K562 (cell line): Measurements from ENCODE around the gene GOLGB1. TPM values are rescaled to one million over a fixed set of nuclear protein-coding genes. Genes with fewer than 3 reads are reported as not detected.

Experiments
- ATAC-seq: fragments of 200-7000 bp; cut with Tn5 transposase; 3 replicates; pipeline ENCODE4 v1.9.1; 2020; ENCODE audit warnings: moderate library complexity
- BruUV-seq: library from RNA; stranded (reverse); fragments of 400-500 nt; replicated peaks from 2 replicates; lab custom pipeline; 2021; lab: Mats Ljungman, UMichigan
- CTCF ChIA-PET: fragments of 300-600 bp; formaldehyde crosslinking; extraction: SDS; loops from one replicate; lab custom pipeline; 2021; ENCODE audit warnings: low intra/inter-chr PET ratio; lab: Yijun Ruan, JAX
- POLR2A ChIA-PET: fragments of 300-600, 350-650 bp; sonication (Branson Sonifier 250); formaldehyde crosslinking; extraction: SDS; loops from one replicate; lab custom pipeline; 2021; ENCODE audit warnings: antibody characterized with exemption, inconsistent platforms; lab: Yijun Ruan, JAX
- DNase-seq, 4 experiments: peaks; one replicate each; pipeline versions ENCODE4 v3.0.0 to v3.0.0-alpha.2; 2011 to 2018; ENCODE audit warnings: low spot score in 3 of 4, mixed read lengths in 3 of 4; ENCODE audit errors: extremely low read depth in 1 of 4
- FAIRE-seq: peaks from 2 replicates; lab custom pipeline; 2011; peaks lifted over from hg19 to GRCh38; lab: Jason Lieb, UNC
- H2AFZ ChIP-seq: 2 replicates; pipeline ENCODE4 v1.6.0; 2011; ENCODE audit warnings: low read depth, low read length, control low read depth, inconsistent platforms
- H3K27ac ChIP-seq: fragments of 200-600 bp; 3 replicates; pipeline ENCODE4 v1.8.0; 2011; ENCODE audit warnings: low read depth, mild to moderate bottlenecking, control low read depth, inconsistent platforms, low read length, moderate library complexity, mixed read lengths; ENCODE audit errors: extremely low read depth
- H3K27me3 ChIP-seq, 2 experiments: fragments of 300-600 bp in 1 of 2; 2 replicates in 1 of 2; 3 replicates in 1 of 2; pipeline versions ENCODE4 v1.6.0 to v1.8.0; 2011; ENCODE audit warnings: inconsistent platforms in 2 of 2, low read length in 2 of 2, mild to moderate bottlenecking in 1 of 2, mixed read lengths in 1 of 2, moderate library complexity in 1 of 2; ENCODE audit not compliant: control insufficient read depth in 2 of 2, insufficient read depth in 2 of 2
- H3K36me3 ChIP-seq: fragments of 300-600 bp; 3 replicates; pipeline ENCODE4 v1.8.0; 2011; ENCODE audit warnings: mild to moderate bottlenecking, low read length, inconsistent platforms; ENCODE audit not compliant: control insufficient read depth, insufficient read depth
- H3K4me1 ChIP-seq, 2 experiments: fragments of 200-600 bp in 1 of 2; replicated peaks in 1 of 2; 2 replicates in 1 of 2; 3 replicates in 1 of 2; pipeline versions ENCODE4 v1.5.1 to v1.8.0; 2011; ENCODE audit warnings: inconsistent platforms in 2 of 2, low read length in 2 of 2, mild to moderate bottlenecking in 1 of 2, mixed read lengths in 1 of 2, moderate library complexity in 1 of 2; ENCODE audit not compliant: control insufficient read depth in 2 of 2, insufficient read depth in 2 of 2
- H3K4me2 ChIP-seq: 2 replicates; pipeline ENCODE4 v1.6.1; 2011; ENCODE audit warnings: low read length, control low read depth, inconsistent platforms, mixed read lengths; ENCODE audit not compliant: insufficient read depth
- H3K4me3 ChIP-seq: fragments of 200-600 bp; sonication (generic), shearing (Covaris generic); 2 replicates; pipeline ENCODE4 v1.5.1; 2016; ENCODE audit warnings: control low read depth, inconsistent platforms
- H3K79me2 ChIP-seq: fragments of 200-600 bp; 3 replicates; pipeline ENCODE4 v1.8.0; 2011; ENCODE audit warnings: low read length, inconsistent platforms; ENCODE audit not compliant: control insufficient read depth, insufficient read depth
- H3K9ac ChIP-seq, 2 experiments: 2 replicates each; pipeline versions ENCODE4 v1.6.0 to v1.6.1; 2011; ENCODE audit warnings: low read depth in 2 of 2, low read length in 2 of 2, control low read depth in 1 of 2, inconsistent platforms in 1 of 2, mild to moderate bottlenecking in 1 of 2, mixed read lengths in 1 of 2; ENCODE audit not compliant: insufficient read depth in 1 of 2
- H3K9me1 ChIP-seq: one replicate; pipeline ENCODE4 v1.6.0; 2011; ENCODE audit warnings: inconsistent platforms, mild to moderate bottlenecking, low read length, moderate library complexity; ENCODE audit not compliant: control insufficient read depth, insufficient read depth
- H3K9me3 ChIP-seq: replicated peaks from 2 replicates; pipeline ENCODE4 v1.5.1; 2011; ENCODE audit warnings: low read depth, low read length, inconsistent platforms; ENCODE audit not compliant: control insufficient read depth, insufficient read depth
- H4K20me1 ChIP-seq: replicated peaks from 2 replicates; pipeline ENCODE4 v1.6.1; 2011; ENCODE audit warnings: low read length, inconsistent platforms, mixed read lengths; ENCODE audit not compliant: control insufficient read depth, insufficient read depth
- GTF2E2 ChIP-seq: fragments of 200-800 bp; sonication (Bioruptor generic); IDR thresholded peaks from 2 replicates; pipeline ENCODE4 v1.6.1; 2016; ENCODE audit warnings: missing genetic modification characterization, missing compliant biosample characterization
- MBD2 ChIP-seq: sonication (generic); IDR thresholded peaks from 2 replicates; pipeline ENCODE4 v1.6.1; 2016; ENCODE audit warnings: low read depth, borderline replicate concordance
- RBFOX2 ChIP-seq: fragments of 200-400 bp; formaldehyde crosslinking; IDR thresholded peaks from 2 replicates; pipeline ENCODE4 v1.6.1; 2017; ENCODE audit warnings: low read depth, mild to moderate bottlenecking, low read length, moderate library complexity
- SAFB2 ChIP-seq: fragments of 200-400 bp; formaldehyde crosslinking; IDR thresholded peaks from 2 replicates; pipeline ENCODE4 v1.6.1; 2018; ENCODE audit warnings: borderline replicate concordance, low read length, low read depth, moderate library complexity; ENCODE audit not compliant: severe bottlenecking
- THRAP3 ChIP-seq: fragments of 450-650 bp; IDR thresholded peaks from 2 replicates; pipeline ENCODE4 v1.6.1; 2016; ENCODE audit warnings: mild to moderate bottlenecking, inconsistent platforms, borderline replicate concordance
- ZNF12 ChIP-seq: sonication (generic); formaldehyde crosslinking; IDR thresholded peaks from 2 replicates; pipeline ENCODE4 v1.4.0; 2020; ENCODE audit warnings: mild to moderate bottlenecking, missing genetic modification reagents
- WGBS: fragments of 100-300 bp; shearing (Covaris generic); methylation state at CpG from one replicate; pipeline ENCODE4 v1.1.6; 2016; ENCODE audit warnings: low coverage, mixed read lengths; ENCODE audit not compliant: insufficient coverage; ENCODE audit errors: missing lambda C conversion rate; 5-methylcytosine and 5-hydroxymethylcytosine counted together
- in situ Hi-C: fragments of 300-500 bp; cut with MboI; formaldehyde crosslinking; loops from 4 replicates; pipeline ENCODE4 v1.15.0; 2018; ENCODE audit warnings: inconsistent platforms, mixed read lengths
- intact Hi-C: fragments of 100-400 bp; cut with micrococcal nuclease; formaldehyde crosslinking; loops from 2 replicates; pipeline ENCODE4 v1.14.2; 2022
- polyA plus RNA-seq, 8 experiments: library from polyadenylated mRNA; depleted of rRNA in 4 of 8; stranded (reverse) in 5 of 8; unstranded in 3 of 8; fragments of >200 nt; fragmentation: Nextera tagmentation in 2 of 8; fragmentation: Illumina TruSeq in 1 of 8; extraction: Ambion mirVana in 2 of 8; extraction: Trizol in 1 of 8; gene quantifications; 2 replicates each; pipeline versions ENCODE4 v1.2.1 to v1.2.3, GENCODE V29; 2011 to 2014; ENCODE audit warnings: inconsistent platforms in 1 of 8, missing spikeins in 1 of 8
- total RNA-seq, 7 experiments: library from RNA; depleted of rRNA in 6 of 7; stranded (reverse); fragments of >200 nt in 6 of 7; fragmentation: Illumina TruSeq in 2 of 7; extraction: Trizol in 2 of 7; gene quantifications; 2 replicates each; pipeline versions ENCODE4 v1.2.1 to v1.2.3, GENCODE V29; 2011 to 2021; ENCODE audit warnings: low replicate concordance in 1 of 7
- TF ChIP-seq, protein P1 (sequence below): sonication (generic); formaldehyde crosslinking; IDR thresholded peaks from 2 replicates; pipeline ENCODE4 v1.8.0; 2022; ENCODE audit warnings: mild to moderate bottlenecking, missing genetic modification reagents

The GOLGB1 gene
- total and polyA plus RNA-seq, 9 of the 15 experiments (the other 6 are each of a cell fraction or from before 2014, with no cell fraction given): 4.0 to 16.3 (median 9.7) TPM

- TF ChIP-seq ZNF12 (no peak), GTF2E2 (tag) (peak; percentile 40; the same call in 1 of the 2 replicates), THRAP3 (no peak)
Measured at GRCh38 chr3:121748680-121749275, 763 bp downstream of the GOLGB1 start (continued).

DNA sequence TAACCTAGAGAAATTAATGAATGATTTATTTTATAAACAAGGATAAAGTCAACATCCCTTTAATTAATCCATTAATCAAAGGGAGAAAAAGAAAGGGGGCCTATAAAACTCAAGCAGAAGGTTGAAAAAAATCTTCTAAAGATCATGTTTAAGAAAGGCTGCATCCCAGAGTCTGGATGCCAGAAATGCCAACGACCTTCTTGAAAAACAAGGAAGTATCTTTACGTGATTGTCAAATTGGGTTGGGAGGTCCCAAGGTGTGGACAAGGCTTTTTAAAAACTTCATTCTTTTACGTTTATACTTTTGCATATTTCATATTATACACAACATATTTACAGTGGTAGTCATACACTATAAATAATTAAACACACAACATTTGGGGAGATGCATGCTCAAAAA is 1.6 kb downstream of the GOLGB1 start:
- H3K79me2 ChIP-seq: peaks cover 44% of the 10 kb centered on the region

More for the DNA sequence above, 1.6 kb downstream of the GOLGB1 start:
- Histone ChIP-seq H4K20me1 (0 out of 2 replicates have a peak, but pooled peaks cover 4% of the 10 kb centered on the region), H3K9me3 (no peaks in the 10 kb centered on the region), H3K4me3 (peak overlapping the region; percentile 92), H3K9ac (peak overlapping the region in 1 of 2 experiments; percentile 93; a peak in 3 of 4 replicates), H3K27me3 (no peaks in the 10 kb centered on the region), H2AFZ (no peak overlapping the region), H3K9me1 (no peaks in the 10 kb centered on the region), H3K4me2 (peak overlapping the region; percentile 91), H3K4me1 (peaks cover 0 to 6% of the 10 kb centered on the region in 2 experiments; a peak in 2 of 5 replicates)
- BruUV-seq: no TSS peak
- in situ Hi-C loops (no loop called here), intact Hi-C loops (no loop called here)
- 6% methylated on average over 3 of the region's 3 CpGs for WGBS
- CTCF ChIA-PET: no interaction called here
- TF ChIP-seq, protein P1, sequence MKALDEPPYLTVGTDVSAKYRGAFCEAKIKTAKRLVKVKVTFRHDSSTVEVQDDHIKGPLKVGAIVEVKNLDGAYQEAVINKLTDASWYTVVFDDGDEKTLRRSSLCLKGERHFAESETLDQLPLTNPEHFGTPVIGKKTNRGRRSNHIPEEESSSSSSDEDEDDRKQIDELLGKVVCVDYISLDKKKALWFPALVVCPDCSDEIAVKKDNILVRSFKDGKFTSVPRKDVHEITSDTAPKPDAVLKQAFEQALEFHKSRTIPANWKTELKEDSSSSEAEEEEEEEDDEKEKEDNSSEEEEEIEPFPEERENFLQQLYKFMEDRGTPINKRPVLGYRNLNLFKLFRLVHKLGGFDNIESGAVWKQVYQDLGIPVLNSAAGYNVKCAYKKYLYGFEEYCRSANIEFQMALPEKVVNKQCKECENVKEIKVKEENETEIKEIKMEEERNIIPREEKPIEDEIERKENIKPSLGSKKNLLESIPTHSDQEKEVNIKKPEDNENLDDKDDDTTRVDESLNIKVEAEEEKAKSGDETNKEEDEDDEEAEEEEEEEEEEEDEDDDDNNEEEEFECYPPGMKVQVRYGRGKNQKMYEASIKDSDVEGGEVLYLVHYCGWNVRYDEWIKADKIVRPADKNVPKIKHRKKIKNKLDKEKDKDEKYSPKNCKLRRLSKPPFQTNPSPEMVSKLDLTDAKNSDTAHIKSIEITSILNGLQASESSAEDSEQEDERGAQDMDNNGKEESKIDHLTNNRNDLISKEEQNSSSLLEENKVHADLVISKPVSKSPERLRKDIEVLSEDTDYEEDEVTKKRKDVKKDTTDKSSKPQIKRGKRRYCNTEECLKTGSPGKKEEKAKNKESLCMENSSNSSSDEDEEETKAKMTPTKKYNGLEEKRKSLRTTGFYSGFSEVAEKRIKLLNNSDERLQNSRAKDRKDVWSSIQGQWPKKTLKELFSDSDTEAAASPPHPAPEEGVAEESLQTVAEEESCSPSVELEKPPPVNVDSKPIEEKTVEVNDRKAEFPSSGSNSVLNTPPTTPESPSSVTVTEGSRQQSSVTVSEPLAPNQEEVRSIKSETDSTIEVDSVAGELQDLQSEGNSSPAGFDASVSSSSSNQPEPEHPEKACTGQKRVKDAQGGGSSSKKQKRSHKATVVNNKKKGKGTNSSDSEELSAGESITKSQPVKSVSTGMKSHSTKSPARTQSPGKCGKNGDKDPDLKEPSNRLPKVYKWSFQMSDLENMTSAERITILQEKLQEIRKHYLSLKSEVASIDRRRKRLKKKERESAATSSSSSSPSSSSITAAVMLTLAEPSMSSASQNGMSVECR (CRISPR knock-in tag): no peak
- TF ChIP-seq MBD2: no peak
- no peak for TF ChIP-seq SAFB2
- 0 out of 2 replicates have a peak, but pooled peaks have one; percentile 35 for TF ChIP-seq RBFOX2
- TF ChIP-seq, all 486 proteins: peak for 1
- ATAC-seq: no peak
- FAIRE-seq: no peak
- Histone ChIP-seq H3K27ac (no peak overlapping the region; the same call in 2 of the 3 replicates), H3K36me3 (no peaks in the 10 kb centered on the region)
- DNase-seq: no peak
- POLR2A ChIA-PET: interaction anchor here (1.0 kb wide), 1 partner anchor 14 kb away, joined by 4 read pairs; no protein-coding TSS in a partner anchor
